HuH-7 (cell line): Measurements from ENCODE around the gene TRAPPC3.

Source experiments
- DNase-seq: peaks from one replicate; pipeline ENCODE4 v3.0.0; 2011; ENCODE audit warnings: low spot score

The TRAPPC3 gene

DNA sequence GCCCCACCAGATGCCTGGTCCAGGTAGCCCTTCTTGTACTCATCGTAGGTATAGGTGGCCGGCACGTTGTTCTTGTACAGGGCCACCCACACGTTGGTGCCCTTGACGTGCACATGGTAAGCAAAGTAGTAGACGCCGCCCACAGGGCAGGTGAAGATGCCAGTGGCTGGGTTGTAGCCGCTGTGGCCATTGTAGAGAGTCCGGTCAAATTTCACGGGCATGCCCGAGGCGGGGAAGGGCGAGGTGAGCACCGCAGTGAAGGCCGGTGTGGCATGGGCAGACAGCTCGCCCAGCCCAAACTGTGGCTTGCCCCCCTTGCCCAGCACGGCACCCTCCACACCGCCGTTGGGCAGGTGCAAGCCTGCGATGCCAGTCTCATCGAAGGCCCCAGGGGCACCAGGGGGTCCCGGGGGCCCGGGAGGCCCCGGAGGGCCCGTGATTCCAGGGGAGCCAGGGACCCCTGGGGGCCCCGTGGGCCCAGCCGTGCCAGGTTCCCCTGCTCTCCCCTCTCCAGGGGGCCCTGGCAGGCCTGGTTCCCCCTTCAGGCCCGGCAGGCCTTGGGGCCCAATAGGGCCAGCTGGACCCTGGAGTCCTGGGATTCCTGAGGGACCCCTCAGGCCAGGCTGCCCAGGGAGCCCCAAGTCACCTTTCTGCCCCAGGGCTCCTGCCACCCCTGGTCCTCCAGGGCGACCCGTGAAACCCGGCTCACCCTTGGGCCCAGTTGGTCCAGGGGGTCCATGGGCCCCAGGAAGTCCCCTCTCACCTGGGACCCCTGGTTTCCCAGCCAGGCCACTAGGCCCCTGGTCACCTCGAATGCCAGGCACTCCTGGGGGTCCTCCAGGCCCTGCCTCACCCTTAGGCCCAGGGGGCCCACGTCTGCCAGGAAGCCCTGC, 51.3 kb downstream of the TRAPPC3 start:
- DNase-seq: no peak

DNA sequence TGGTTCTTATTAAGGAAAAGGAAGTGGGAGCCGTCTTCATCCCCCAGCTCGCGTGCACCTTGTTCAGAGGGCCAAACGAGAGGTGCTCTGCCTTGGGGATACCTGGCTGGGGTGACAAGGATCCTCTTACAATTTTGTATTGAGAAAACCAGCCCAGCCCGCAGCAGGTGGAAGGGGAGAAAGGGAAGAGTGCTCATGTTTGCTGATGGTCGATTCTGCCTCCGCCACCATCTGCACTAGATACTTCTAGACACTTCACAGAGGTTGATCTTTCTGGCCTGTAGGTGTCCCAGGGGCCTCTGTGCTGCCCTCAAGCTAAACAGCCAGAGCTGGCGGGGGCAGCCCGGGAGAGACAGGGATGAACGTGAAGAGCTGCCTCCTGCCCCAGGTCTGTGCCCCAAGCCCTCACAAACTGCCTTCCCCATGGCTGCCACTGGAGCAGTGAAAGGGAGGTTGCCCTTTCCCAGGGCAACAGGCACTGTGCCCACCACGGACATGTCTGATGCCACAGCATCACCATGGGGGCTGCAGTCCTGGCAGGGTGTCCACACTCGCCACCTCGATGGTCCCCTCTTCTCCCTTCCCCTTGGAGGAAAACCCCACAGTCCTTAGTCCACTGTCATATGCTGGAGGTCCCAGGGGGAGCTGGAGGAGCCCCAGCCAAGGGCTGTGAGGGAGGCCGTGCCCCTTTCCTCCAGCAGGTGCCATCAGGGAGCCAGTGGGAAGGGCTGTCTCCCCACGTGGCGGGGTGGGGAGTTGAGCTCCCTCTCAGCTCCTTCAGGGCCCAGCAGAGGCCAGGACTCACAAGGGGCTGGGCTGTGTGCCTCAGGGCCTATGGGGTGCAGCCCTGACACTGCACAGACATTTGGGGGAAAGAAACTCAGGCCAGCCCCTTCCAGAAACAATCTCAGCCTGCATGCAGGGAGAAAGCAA, 52.5 kb downstream of the TRAPPC3 start:
- DNase-seq: no peak

DNA sequence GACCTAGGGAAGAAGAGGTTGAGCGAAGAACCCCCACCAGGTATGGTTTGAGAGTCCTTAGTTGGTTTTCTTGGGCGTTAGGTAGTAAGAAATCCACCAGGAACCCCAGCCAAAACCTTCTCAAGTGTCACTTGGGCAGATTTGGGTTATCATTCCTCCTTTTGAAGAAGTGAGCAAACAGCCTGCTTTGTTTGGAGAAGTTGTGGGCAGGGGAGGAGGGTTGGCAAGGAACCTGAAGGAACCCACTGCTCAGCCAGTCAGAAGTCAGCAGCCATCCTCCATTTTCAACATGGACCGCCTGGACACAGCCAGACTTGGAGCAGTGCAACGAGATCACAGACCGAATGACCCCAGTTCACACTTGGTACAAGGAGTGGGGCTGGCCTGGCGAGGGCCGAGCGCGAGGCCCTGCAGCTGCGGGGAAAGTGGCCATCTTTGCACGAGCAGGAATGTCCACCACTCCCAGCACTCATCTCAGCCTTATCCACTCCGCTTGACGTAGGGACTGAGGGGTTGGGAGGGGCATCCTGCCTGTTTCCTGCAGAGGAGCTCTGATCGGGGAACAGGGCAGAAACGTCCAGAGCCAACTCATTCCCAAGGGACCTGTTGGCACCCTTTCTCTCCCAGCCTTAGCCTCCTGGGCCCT, 53.4 kb downstream of the TRAPPC3 start:
- DNase-seq: no peak

DNA sequence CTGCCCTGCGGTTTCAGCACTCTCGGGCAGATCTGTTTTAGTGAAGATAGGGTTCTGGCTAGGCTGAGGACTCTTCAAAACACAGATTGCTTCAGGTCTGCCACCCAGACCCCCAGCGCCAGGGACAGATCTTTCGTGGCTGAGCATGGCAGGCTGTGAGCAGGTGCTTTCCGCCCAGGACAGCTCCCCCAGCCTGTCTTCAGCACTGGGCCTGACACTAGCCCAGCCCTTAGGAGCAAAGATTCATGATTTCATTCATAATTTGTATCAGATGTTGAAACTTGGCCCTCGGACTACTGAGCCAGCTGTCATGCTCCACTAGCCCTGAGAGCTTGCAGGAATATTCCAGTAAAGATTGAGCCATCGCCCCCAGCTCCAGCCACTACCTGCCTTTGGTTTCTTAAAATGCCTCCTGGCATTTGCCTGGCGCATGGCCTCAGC, 54.6 kb downstream of the TRAPPC3 start:
- DNase-seq: no peak

DNA sequence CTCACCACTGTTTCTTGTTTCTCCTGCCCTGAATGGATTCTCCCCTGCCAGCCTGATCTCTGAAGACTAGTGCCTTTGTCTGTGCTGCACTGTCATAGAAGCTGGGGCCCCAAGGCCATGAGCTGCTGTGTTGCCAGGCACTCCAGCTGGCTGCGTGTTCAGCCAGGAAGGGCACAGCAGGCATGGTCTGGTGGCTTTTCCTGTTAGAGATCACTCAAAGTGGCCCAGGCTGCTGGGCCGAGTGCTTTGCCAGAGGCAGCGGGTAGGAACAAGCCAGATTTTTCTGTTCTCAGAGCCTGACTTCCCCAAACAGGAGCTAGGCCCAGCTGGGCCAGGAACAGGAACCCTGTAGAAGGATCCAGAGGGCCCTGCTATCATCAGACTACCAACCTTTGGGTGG, 55.4 kb downstream of the TRAPPC3 start:
- DNase-seq: no peak

DNA sequence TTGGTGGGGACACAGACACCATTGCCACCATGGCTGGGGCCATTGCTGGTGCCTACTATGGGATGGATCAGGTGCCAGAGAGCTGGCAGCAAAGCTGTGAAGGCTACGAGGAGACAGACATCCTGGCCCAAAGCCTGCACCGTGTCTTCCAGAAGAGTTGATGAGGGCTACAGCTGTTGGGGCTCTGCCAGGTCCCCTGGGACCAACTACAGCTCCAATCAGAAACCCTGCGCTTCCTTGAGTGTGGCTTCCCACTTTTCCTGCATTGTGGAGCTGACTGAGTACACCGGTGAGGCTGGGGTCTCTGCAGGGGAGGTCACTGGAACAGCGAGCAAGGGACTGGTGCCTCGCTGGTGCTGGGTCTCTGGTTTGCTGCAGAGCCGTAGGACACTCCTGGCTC, 56.1 kb downstream of the TRAPPC3 start:
- no peak for DNase-seq

DNA sequence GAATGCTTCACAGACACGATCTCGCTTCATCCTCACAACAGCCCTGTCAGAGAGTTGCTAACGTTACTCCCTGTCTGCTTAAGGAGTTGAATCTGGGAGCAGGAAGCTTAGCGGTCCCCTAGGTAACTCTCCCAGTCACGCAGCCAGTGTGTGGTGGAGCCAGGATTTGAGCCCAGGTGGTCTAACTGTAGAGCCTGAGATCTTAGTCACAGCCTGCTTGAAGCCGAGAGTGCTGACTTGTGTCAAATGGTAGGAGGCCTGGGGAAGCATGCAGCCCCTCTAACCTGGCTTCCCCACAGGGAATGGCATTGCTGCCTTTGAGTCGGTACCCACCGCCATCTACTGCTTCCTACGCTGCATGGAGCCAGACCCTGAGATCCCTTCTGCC, 56.5 kb downstream of the TRAPPC3 start:
- no peak for DNase-seq

DNA sequence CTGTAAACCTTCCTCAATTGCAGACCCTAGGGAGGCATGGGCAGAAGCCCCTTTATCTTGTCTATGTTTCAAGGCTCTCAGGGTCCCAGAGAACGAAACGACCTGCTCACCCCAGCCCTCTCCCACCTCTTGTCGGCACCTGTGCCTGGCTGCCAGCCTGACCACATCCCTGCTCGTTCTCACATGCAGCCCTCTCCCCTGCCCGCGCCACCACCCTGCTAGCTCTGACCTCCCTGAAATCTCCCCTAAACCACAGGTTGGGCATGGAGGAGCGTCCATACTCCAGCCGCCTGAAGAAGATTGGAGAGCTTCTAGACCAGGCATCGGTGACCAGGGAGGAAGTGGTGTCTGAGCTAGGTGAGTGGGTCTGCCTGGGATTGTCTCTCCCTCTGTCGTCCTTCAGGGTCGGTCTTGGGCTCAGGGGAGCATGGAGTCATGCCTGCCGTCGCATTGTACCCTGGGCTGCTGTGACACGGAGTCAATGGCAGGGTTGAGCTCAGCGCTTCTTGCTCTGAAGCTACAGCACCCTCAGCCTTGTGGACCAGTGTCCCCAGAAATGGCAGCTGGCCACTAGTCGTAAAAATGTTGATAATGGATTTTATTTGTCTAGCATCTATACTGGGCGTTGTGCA, 57.0 kb downstream of the TRAPPC3 start:
- no peak for DNase-seq

DNA sequence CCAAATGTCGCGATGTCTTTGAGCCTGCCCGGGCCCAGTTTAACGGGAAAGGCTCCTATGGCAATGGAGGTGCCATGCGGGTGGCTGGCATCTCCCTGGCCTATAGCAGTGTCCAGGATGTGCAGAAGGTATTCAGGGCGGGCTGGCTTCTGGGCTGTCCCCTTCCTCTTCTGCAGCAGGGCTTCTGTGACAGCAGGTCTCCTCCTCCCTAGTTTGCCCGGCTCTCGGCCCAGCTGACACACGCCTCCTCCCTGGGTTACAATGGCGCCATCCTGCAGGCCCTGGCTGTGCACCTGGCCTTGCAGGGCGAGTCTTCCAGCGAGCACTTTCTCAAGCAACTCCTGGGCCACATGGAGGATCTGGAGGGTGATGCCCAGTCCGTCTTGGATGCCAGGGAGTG, 57.6 kb downstream of the TRAPPC3 start:
- no peak for DNase-seq

DNA sequence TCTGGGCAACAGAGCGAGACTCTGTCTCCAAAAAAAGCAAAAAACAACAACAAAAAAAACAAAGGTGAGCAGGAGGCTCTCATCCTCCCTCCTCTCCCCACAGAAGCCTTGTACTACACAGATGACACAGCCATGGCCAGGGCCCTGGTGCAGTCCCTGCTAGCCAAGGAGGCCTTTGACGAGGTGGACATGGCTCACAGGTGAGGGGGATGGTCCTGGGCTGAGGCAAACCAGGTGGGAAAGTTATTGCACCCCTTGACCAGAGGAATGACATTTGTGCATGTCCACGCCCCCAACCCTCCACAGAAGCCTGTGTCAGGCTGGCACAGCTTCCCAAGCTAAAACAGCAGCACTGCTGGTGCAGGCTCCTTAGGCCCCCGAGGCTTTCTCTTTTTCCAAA, 58.1 kb downstream of the TRAPPC3 start:
- DNase-seq: no peak

DNA sequence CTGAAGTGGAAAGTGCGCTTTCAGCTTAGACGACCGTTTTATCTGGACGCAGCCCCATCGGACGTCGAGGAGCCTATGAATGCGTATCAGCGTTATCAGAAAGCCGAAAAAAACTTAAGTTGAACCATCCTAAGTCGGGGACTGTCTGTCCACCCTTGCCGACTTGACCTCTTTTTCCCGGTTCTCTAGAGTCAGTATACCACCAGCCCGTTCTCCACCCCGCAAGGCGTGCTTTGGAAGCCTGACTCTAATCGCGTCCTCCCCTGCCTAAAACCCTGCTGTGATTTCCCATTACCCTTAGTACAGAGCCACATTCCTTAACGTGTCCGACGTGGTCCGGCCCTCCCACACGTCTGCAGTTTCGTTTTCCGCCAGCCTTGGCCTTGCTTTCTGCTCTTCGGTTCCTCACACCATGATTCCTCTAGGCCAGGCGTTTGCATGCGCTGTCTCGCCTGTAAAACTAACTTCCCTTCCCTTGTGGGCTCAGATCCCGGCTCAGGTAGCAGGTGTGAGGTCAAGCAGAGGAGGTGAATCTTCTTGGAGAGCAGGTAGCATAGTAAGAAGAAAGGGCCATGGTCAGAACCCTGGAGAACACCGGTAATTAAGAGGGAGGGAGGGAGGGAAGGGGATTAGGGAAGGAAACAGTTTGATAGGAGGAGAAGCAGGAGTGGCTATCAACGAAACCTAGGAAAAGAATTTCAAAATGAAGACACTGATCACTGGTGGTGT, 59.7 kb downstream of the TRAPPC3 start:
- DNase-seq: no peak

DNA sequence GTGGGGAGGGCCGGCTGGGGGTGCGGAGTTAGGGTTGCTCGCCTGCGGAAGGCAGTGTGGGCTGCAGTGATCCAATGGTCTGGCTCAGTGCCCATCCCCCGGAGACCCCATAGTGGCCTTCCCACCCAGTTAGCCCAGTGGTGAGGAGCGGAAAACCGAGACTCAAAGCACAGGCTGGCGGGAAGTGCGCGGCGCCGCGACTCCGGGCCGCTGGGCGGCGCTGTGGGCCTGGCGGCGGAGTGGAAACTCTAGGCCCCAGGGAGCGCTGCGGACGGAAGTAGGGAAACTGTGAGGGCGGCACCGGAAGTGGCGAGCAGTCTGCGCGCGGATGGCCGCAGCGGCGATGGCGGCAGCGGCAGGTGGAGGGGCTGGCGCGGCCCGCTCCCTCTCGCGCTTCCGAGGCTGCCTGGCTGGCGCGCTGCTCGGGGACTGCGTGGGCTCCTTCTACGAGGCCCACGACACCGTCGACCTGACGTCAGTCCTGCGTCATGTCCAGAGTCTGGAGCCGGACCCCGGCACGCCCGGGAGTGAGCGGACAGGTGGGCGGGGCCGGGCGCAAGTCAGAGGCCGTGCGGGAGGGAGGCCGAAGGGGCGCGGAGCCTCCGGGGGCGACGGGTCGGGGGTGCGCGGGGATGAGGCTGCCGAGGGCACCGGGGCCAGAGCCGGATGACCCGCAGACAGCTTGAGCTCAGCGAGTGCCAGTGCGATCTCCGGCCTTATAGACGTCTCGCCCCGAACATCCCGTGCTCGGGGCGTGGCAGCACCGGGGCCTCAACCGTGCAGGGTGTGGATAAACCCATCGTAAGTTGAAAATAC, 60.5 kb downstream of the TRAPPC3 start, which contains the start of gene ADPRS:
Gene ADPRS (plus strand): TSS at position 316 of the 816 bp plus-strand sequence. CDS start 13 bp downstream, at position 329.
- DNase-seq: peak; percentile 90

DNA sequence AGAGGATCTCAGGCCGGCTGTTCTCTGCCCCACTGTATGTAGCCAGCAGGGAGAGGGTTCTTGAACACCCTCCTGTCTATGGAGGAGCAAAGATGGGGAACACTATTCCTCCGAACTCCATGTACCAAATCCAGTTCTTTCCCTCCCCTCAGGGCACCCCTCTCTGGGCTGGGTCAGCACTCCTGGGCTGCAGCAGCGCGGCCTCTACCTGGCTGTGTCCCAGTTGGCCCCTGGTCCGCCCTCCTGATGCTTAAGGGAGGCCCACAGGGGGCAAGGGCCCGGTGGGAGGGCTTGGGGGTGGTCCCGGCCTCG, 61.1 kb downstream of the TRAPPC3 start:
- DNase-seq: peak; percentile 46

DNA sequence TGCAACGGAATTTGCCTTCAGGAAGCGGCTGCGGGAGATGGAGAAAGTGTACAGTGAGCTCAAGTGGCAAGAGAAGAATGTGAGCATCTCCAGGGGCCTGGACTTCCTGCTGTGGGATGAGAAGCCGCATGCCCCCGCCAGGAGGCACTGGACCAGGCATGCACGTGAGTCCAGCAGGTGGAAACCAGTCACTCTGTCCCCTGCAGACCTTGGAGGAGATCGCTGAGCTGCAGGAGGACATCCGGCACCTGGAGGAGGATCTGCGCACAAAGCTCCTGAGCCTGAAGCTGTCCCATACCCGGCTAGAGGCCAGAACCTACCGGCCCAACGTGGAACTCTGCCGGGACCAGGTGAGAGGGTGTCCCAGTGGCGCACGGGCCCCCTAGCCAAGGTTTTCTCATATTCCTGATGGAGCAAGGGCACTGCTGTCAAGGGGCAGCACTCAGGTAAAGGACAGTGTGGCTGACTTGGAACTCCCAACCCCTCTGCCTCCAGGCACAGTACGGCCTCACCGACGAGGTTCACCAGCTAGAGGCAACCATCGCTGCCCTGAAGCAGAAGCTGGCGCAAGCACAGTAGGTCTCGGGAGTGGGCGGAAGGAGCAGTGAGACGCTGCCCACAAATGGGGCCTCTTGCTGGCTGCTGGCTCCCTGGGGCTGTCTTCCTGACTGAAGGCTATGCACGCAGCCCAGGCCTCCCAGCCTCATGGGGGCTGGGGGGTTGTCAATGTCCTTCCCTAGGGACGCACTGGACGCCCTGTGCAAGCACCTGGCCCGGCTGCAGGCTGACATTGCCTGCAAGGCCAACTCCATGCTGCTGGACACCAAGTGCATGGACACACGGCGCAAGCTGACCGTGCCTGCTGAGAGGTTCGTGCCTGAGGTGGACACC, 61.8 kb downstream of the TRAPPC3 start:
- no peak for DNase-seq
